Measurements from ENCODE around the gene CCDC197.

Gene CCDC197

DNA sequence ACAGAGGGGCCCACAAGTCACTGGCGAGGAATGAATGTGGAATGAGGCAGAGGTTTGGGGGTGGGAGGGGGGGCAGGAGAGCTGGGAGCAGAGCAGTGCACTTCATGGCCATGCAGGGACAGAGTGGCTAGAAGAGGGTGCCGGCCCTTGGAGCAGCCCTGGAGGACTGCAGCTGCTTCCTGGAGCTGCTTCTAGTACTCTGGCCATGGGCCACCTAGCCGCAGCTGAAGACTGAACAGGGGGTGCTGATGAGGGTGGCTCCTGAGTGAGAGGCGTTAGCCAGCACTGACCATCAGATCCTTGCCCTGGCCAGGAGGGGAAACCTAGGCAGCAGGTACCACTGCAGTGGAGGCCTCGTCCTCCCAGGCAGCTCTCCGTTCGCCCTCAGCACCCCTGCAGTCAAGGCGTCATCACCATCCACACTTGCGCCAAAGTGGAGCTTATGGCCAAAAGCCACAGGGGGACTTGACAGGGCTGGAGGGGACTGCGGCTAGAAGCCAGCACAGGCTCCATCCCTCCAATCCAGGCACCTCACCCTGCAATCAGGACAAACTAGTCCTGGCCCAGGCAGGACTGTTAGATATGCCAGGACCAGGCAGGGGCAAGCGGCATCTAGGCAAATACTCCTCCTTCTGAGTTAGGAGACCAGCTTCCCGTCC lies 45.5 kb downstream of the CCDC197 start:
- Histone ChIP-seq H3K4me2 (ENCODE audit: low read depth, low read length, poor library complexity, severe bottlenecking) (no peak overlapping the region), H3K4me1 (ENCODE audit: insufficient read depth, low read length, poor library complexity, severe bottlenecking) (no peaks in the 10 kb centered on the region), H3K9ac (ENCODE audit: low read depth, low read length, poor library complexity, severe bottlenecking) (no peak overlapping the region), H4K20me1 (ENCODE audit: insufficient read depth, low read length, poor library complexity, severe bottlenecking) (no peaks in the 10 kb centered on the region), H3K79me2 (ENCODE audit: insufficient read depth, low read length) (no peaks in the 10 kb centered on the region), H3K9me3 (ENCODE audit: insufficient read depth, low read depth, low read length) (no peaks in the 10 kb centered on the region), H3K36me3 (ENCODE audit: insufficient read depth, low read length) (peaks cover 24% of the 10 kb centered on the region; the same call in 1 of the 2 replicates), H3K27me3 (ENCODE audit: insufficient read depth, low read length, poor library complexity, severe bottlenecking) (no peaks in the 10 kb centered on the region), H3K4me3 (ENCODE audit: low read length, poor library complexity, severe bottlenecking) (no peak overlapping the region), H3K9me2 (replicated peaks; ENCODE audit: low read depth, low read length) (no peaks in the 10 kb centered on the region), H3F3A (ENCODE audit: low read depth) (no peaks in the 10 kb centered on the region), H2AFZ (ENCODE audit: low read length) (no peak overlapping the region)
- TF ChIP-seq EZH2phosphoT487 (IDR thresholded peaks at IDR 0.05; ENCODE audit: borderline replicate concordance) = no peak
- no peak for TF ChIP-seq CTCF (conservative IDR thresholded peaks at IDR 0.05; ENCODE audit: low read length)

DNA sequence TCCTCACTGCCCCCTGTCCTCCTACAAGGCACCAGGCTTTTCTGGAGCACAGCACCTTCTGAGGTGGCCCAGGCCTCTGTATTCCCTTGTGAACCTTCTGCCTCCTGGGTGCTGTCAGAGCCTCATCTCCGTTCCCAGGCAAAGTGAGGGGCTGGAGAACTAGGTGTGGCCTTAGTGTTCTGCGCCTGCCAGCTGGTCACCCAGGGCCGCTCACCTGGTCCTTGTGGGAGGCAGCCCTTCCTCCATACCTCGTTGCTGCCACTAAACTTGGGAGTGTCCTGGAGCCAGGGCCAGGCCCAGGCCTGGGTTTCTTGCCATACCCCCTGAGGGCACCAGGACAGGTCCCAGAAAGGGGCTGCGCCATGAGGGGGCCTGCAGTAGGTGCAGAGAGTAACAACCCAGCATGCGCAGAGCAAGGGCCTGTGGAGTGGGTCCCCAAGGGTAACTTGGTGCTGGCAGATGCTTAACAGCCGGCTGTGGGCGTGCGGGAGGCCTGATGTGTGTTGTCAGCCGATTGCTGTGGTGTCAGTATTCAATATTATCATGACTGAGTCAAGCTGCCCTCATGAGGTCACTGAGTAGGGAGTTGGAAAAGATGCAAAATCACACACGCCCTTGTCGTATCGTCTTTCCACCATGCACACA lies 46.1 kb downstream of the CCDC197 start:
- Histone ChIP-seq H3K4me3 (ENCODE audit: low read length, poor library complexity, severe bottlenecking) (no peak overlapping the region), H4K20me1 (ENCODE audit: insufficient read depth, low read length, poor library complexity, severe bottlenecking) (no peaks in the 10 kb centered on the region), H3K9ac (ENCODE audit: low read depth, low read length, poor library complexity, severe bottlenecking) (no peak overlapping the region), H3K36me3 (ENCODE audit: insufficient read depth, low read length) (peaks cover 29% of the 10 kb centered on the region; the same call in 1 of the 2 replicates), H3K4me1 (ENCODE audit: insufficient read depth, low read length, poor library complexity, severe bottlenecking) (no peaks in the 10 kb centered on the region), H3K79me2 (ENCODE audit: insufficient read depth, low read length) (no peaks in the 10 kb centered on the region), H3K9me3 (ENCODE audit: insufficient read depth, low read depth, low read length) (no peaks in the 10 kb centered on the region), H3K9me2 (replicated peaks; ENCODE audit: low read depth, low read length) (no peaks in the 10 kb centered on the region), H3K4me2 (ENCODE audit: low read depth, low read length, poor library complexity, severe bottlenecking) (no peak overlapping the region), H2AFZ (ENCODE audit: low read length) (no peak overlapping the region), H3F3A (ENCODE audit: low read depth) (no peaks in the 10 kb centered on the region), H3K27me3 (ENCODE audit: insufficient read depth, low read length, poor library complexity, severe bottlenecking) (no peaks in the 10 kb centered on the region)
- TF ChIP-seq CTCF (conservative IDR thresholded peaks at IDR 0.05; ENCODE audit: low read length) (no peak), EZH2phosphoT487 (IDR thresholded peaks at IDR 0.05; ENCODE audit: borderline replicate concordance) (no peak)

DNA sequence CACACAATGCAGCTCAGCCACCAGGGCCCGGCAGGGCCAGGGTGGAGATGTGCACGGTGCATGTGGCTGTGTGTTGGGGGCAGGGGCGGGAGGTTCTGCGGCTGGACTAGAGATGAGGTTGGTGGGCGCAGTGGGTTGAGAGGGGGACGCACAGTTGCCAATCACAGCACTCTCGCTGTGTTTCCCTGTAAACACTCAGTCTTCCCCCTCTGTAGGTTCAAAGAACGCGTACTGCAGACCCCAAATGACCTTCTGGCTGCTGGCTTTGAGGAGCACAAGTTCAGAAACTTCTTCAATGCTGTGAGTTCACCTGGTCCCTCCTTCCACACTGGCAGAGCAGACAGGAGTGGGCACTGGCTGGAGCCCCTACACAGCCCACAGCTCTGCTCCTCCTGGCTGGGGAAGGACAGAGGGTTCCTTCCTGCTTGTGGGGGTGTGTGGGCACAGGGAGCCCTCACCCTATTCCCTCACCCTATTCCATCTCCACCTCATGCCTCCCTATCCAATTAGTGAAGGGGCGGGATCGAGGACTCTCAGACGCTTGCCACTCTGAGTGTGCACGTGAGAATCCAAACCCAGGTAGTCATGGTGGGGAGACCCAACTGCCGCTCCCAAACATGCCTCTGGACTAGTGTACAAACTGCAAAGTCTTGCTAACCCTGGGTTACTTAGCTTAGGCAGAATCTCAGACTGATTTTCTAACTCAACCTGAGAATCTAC lies 46.8 kb downstream of the CCDC197 start:
- no peaks in the 10 kb centered on the region for H3K79me2 ChIP-seq (ENCODE audit: insufficient read depth, low read length)
- no peak for TF ChIP-seq CTCF (conservative IDR thresholded peaks at IDR 0.05; ENCODE audit: low read length)
- TF ChIP-seq EZH2phosphoT487 (IDR thresholded peaks at IDR 0.05; ENCODE audit: borderline replicate concordance) = no peak
- no peaks in the 10 kb centered on the region for H4K20me1 ChIP-seq (ENCODE audit: insufficient read depth, low read length, poor library complexity, severe bottlenecking)

More for the DNA sequence above, 46.8 kb downstream of the CCDC197 start:
- no peaks in the 10 kb centered on the region for H3K9me2 ChIP-seq (replicated peaks; ENCODE audit: low read depth, low read length)
- no peaks in the 10 kb centered on the region for H3K4me1 ChIP-seq (ENCODE audit: insufficient read depth, low read length, poor library complexity, severe bottlenecking)
- H3K4me2 ChIP-seq (ENCODE audit: low read depth, low read length, poor library complexity, severe bottlenecking) = no peak overlapping the region
- H3K36me3 ChIP-seq (ENCODE audit: insufficient read depth, low read length) = peaks cover 36% of the 10 kb centered on the region; the same call in 1 of the 2 replicates
- no peaks in the 10 kb centered on the region for H3K9me3 ChIP-seq (ENCODE audit: insufficient read depth, low read depth, low read length)
- H2AFZ ChIP-seq (ENCODE audit: low read length) = no peak overlapping the region
- no peak overlapping the region for H3K9ac ChIP-seq (ENCODE audit: low read depth, low read length, poor library complexity, severe bottlenecking)
- H3K4me3 ChIP-seq (ENCODE audit: low read length, poor library complexity, severe bottlenecking) = no peak overlapping the region
- no peaks in the 10 kb centered on the region for H3F3A ChIP-seq (ENCODE audit: low read depth)
- H3K27me3 ChIP-seq (ENCODE audit: insufficient read depth, low read length, poor library complexity, severe bottlenecking) = no peaks in the 10 kb centered on the region

Data from Loucy (cell line).